ENCODE results near the gene ZC3H18.
A peak's percentile ranks its signal among the peaks of the same experiment; 100 is the strongest.

The ZC3H18 gene

DNA sequence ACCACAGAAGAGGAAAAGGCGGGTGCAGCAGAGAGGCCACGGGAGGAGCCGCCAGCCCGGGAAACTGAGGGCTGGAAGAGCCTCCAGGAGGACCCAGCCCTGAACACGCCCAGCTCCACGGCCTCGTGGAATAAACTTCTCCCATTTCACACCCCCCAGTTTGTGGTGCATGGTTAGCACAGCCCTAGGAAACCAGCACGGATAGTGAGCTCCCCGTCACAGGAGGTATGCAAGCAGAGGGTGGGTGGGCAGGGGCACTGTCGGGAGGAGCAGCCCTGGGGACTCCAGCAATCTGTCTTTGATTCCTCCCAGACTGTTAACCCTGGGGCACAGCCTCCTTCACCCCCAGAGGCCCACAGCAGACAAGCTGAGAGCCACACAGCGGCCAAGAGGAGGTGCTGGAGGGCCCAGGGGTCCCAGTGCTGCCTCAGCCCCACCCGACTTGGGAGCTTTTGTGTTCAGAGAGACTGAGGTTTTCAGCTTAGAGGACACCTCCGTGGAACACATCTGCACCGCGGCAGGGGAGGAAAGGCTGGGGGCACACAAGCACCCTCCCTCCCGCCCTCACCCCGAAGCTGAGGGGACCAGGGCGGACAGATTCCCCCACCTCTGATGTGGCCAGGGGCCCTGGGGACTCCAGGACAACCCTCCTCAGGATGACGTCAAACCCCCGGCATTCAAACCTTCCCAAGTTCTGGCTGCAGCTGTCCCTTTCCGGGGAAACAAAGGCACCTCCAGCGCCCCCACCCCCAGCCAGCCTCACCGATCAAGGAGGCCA lies 66.5 kb downstream of the ZC3H18 start:
- no peak for DNase-seq

DNA sequence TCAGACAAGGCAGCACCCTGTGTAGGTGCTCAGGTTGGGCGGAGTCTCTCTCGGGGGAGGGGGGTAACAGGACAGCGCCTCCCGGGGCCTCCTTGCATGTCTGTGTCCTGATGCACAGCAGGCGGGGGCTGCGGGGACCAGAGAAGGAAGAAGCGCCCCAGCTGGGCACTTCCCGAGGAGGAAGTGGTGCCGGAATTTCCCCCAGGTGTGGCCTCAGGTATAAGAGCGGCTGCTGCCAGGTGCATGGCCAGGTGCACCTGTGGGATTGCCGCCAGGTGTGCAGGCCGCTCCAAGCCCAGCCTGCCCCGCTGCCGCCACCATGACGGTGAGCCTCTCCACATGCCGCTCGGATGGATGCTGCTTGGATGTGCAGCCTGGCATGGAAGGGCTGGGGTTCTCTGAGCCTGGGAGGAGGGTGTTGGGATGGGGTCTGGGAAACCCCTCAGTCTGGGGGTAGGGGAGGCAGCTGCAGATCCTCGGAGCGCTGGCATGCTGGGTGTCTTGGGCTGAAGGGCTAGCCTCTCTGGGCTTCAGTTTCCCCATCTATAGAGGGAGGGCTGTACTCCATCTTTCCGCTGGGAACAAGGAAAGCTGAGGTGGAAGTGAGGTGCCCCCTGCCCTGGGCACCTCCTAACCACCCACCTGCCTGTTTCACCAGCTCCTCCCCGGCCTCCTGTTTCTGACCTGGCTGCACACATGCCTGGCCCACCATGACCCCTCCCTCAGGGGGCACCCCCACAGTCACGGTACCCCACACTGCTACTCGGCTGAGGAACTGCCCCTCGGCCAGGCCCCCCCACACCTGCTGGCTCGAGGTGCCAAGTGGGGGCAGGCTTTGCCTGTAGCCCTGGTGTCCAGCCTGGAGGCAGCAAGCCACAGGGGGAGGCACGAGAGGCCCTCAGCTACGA lies 68.4 kb downstream of the ZC3H18 start, which contains the start of gene IL17C:
Gene IL17C (plus strand): TSS at position 250 of the 908 bp plus-strand sequence. CDS start 70 bp downstream, at position 320.
- no peak for DNase-seq

GRCh38 chr16:88639231-88640038 lies 69.2 kb downstream of the ZC3H18 start:
- DNase-seq = no peak

DNA sequence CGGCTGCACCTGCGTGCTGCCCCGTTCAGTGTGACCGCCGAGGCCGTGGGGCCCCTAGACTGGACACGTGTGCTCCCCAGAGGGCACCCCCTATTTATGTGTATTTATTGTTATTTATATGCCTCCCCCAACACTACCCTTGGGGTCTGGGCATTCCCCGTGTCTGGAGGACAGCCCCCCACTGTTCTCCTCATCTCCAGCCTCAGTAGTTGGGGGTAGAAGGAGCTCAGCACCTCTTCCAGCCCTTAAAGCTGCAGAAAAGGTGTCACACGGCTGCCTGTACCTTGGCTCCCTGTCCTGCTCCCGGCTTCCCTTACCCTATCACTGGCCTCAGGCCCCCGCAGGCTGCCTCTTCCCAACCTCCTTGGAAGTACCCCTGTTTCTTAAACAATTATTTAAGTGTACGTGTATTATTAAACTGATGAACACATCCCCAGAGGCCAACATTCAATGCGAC lies 69.9 kb downstream of the ZC3H18 start:
- no peak for DNase-seq

GRCh38 chr16:88640498-88641247 lies 70.5 kb downstream of the ZC3H18 start:
- DNase-seq = no peak

DNA sequence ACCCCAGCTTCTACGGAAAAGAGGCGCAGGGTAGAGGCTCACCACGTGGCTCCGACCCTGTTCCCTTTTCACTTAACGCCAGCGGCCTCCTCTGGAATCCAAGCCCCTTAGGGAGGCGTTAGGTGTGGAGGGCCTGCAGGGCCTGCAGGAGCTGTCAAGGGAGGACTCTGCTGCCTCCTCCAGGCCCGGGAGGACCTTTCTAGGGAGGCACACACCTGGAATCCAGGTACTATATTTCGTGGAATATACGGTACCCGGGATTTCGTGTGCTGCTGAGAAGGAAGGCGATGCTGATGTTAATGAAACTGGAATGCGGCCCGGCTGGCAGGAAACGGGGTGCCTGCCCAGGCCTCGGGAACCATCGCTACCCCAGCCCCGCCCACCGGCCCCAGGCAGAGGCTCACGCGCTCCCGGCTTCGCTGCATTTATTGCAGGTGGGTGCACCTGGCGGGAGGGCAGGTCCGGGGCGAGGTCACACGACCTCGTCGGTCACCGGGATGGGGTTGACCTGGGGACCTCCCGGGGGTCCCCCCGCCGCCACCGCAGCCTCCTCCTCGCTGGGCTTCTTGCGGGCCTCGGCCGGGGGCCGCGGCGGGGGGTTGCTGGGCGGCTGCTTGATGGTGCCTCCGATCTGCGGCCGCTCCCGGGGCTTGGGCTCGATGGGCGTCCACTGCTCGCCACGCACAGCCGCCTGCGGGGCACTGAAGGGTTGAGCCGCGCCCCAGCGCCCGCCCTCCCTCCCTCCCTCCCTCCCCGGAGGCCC lies 72.9 kb downstream of the ZC3H18 start:
- DNase-seq = no peak

DNA sequence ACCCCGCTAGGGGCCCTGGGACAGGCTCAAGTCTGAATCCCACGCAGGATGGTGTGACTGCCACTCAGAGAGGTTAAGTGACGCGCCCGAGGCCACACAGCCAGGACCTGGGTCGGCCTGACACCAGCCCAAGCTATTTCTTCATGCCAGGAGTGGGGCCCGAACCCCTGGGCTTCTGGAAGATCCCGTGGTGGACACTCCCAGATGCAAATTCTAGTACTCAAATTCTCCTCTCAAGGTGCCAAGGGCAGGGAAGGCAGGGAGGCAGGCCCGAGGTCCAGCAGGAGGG lies 73.4 kb downstream of the ZC3H18 start:
- DNase-seq = no peak

- no peak for DNase-seq
Measured at GRCh38 chr16:88645455-88645854, 75.3 kb downstream of the ZC3H18 start.

- DNase-seq = no peak
Measured at GRCh38 chr16:88645941-88646340, 75.7 kb downstream of the ZC3H18 start.

DNA sequence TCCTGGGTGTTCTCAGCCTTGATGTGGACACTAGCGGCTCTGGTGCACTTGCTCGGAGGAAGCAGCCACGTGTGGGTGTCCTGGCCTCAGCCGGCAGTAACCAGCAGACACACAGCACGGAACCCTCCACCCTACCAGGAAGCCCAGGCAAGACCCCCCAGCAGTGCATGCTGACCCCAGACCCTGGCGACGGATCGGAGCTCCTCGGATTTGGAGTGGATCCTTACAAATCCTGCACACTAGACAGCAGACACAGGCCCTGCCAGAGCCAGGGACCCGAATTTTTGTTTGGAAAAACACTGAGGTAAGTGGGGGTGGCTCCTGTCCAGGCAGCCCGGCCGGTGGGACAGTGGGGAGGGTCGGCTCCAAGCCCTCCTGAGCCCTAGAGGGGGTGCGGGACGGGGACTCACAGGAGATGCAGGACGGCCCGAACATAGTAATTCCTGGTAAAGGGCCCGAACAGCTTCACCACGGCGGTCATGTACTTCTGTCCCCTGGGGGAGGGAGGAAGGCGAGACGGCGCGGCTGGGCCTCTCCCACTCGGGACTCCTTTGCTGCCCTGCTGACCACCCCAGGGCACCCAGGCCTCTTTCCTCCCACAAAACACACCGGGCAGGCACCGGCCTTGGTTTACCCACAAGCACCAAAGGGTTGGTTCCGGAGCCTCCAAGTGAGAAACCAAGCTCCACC lies 76.3 kb downstream of the ZC3H18 start:
- no peak for DNase-seq

- no peak for DNase-seq
Measured at GRCh38 chr16:88647178-88648070, 77.2 kb downstream of the ZC3H18 start.

DNA sequence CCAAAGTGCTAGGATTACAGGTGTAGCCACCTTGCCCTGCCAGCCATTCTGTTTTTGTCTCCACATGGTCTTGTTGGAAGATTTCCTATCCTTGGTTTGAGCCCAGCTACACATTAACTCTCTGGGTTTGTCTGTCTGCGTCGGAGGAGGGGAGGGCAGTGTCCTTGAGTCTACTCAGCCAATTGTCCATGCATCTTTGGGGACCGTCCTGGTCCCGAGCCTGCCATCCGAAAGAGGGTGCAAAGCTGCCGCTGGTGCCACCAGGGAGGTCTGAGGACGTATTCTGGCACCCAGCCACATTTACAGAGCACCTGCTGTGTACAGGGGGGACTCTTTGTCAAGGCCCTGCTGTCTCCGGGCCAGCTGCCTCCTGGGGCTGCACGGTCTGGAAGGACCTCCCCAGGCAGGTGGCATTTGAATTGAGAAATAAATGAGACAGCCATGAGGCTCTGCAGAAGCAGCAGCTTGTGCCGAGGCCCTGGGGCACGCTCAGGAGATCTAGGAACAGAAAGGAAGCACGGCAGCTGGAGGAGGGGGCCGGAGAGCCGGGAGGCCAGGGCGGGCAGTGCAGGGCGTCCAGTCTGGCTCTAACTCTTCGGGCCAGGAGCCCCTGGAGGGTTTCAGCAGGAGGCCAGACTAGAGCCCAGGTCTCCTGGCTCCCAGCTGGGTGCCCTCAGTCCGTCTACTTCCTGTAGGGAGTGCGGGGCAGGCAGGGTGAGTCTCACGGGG lies 79.2 kb downstream of the ZC3H18 start:
- no peak for DNase-seq

- DNase-seq = peak in 3 of 56 donors; percentile 15 to 38 (median 19)
Measured at GRCh38 chr16:88649924-88650748, 79.9 kb downstream of the ZC3H18 start.

DNA sequence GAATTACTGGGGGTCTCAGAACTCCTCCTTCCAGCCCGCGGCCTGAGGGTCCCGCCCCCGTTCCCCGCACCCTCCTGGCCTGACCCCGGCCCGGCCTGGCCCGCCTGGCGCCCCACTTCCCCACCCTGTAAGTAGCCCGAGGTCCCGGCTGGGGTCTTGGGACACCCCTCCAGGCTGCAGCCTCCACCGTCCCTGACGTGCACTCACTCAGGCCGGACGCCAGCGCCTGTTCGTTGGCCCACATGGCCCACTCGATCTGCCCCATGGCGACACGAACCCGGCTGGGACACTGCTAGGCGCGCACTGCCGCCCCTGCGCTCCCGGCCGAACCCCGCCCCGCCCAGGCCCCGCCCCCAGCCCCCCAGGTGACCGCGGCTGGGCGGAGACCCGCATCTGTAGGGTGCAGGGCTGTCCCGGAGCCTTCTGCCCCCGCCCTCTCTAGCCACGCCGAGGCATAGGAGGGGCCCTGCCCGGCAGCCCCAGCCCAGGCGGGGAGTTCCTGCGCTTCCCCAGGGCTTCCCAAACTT lies 80.6 kb downstream of the ZC3H18 start, which contains the start of gene CYBA:
Gene CYBA (minus strand): TSS at position 305 of the 527 bp plus-strand sequence. CDS start 40 bp downstream, at position 265.
- peak in 30 of 56 donors; percentile 7 to 55 (median 22) for DNase-seq

- no peak for DNase-seq
Measured at GRCh38 chr16:88651276-88651988, 81.2 kb downstream of the ZC3H18 start.
